ENCODE data around the gene FRMPD1. TPM values are rescaled to one million over a fixed set of nuclear protein-coding genes. Genes with fewer than 3 reads are reported as not detected.
A peak's percentile ranks its signal among the peaks of the same experiment; 100 is the strongest.
"Not testable (repeated sequence)": the region's sequence is repeated elsewhere in the genome, so short reads cannot be mapped to it uniquely, and the experiment has no call there.

The FRMPD1 gene
- 3.3 TPM for total RNA-seq

GRCh38 chr9:37650873-37651768 lies at the start of gene FRMPD1:
TSS of gene FRMPD1 (plus strand) at chr9:37650954. CDS start at chr9:37692642, 41,688 bp downstream.
- peak; percentile 89 for DNase-seq

GRCh38 chr9:37602061-37602460 lies 48.7 kb upstream of the FRMPD1 start:
- not testable (repeated sequence) for DNase-seq

DNA sequence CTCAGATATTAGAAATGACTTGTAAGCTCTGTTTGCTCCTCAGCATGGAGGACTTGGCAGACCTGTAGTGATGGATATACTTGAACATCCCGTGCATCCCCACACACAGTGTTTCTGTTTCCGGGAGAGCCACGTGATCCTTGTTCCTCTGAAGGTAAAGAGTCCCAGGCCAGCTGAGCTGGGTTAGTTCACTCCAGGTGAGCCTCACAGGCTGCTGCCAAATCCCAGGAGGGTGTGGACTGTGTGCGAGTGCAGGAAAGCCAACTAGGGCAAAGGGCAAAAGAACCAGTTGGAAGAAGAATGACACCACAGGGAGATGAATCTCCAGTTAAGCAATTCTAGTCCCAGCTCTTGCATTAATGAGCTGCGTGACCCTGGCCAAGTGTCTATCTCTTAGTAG lies 47.9 kb upstream of the FRMPD1 start:
- DNase-seq, result no peak

GRCh38 chr9:37604296-37604695 lies 46.5 kb upstream of the FRMPD1 start:
- no peak for DNase-seq

DNA sequence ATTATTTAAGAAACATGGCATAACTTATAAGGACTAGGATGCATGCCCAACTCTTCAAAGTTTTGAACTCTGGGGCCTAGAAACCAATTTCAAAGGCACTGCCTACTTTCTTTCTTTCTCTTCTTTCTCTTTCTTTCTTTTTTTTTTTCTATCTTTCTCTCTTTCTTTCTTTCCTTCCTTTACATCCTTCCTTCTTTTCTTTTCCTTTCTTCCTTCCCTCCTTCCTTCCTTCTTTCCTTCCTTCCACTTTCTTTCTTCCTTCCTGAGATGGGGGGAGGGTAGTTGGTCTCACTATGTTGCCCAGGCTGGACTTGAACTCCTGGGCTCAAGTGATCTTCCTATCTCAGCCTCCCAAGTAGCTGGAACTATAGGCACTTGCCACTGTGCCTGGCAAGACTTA lies 42.5 kb upstream of the FRMPD1 start:
- no peak for DNase-seq

GRCh38 chr9:37609735-37610397 lies 40.9 kb upstream of the FRMPD1 start:
- no peak for DNase-seq

- DNase-seq, result no peak
These were observed 39.7 kb upstream of the FRMPD1 start for GRCh38 chr9:37611014-37611413.

- DNase-seq, result no peak
These were observed 38.8 kb upstream of the FRMPD1 start for GRCh38 chr9:37611961-37612360.

DNA sequence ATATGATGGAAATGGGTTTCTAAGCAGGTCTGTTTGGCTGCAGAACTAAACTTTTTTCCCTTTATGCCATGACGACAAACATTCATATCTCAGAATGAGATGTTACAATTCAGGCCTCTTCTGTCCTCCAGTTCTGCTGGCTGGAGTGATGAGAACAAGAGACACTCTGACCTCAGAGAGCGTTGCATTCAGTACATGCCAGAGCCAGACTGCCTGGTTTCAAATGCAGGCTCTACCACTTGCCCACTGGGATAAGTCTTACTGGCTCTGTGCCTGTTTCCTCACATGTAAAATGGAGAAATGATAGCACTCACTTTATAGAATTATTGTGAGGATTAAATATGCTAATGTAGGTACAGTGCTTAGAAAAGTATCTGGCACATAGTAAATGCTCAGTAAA lies 33.6 kb upstream of the FRMPD1 start:
- DNase-seq, result peak; percentile 16

GRCh38 chr9:37617832-37618231 lies 32.9 kb upstream of the FRMPD1 start:
- DNase-seq, result peak; percentile 45

DNA sequence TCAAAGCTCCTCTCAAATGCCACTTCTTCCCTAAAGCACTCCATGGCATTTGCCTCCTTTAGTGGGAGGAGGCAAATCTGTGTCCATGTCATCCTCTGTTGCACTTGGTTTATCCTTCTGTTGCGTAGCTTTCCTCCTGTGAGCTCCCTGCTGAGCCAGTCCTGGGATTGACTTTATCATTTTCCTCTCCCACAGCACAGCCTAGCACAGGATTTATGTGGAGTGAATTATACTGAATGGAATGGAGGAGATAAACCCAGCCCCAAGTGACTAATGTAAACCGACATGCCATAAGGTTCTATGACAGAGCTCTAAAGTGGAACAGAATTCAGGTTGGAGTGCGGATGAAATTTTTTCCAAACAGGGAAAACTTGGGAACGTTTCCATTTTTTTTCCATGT lies 31.9 kb upstream of the FRMPD1 start:
- no peak for DNase-seq

- no peak for DNase-seq
These were observed 30.9 kb upstream of the FRMPD1 start for GRCh38 chr9:37619806-37620205.

DNA sequence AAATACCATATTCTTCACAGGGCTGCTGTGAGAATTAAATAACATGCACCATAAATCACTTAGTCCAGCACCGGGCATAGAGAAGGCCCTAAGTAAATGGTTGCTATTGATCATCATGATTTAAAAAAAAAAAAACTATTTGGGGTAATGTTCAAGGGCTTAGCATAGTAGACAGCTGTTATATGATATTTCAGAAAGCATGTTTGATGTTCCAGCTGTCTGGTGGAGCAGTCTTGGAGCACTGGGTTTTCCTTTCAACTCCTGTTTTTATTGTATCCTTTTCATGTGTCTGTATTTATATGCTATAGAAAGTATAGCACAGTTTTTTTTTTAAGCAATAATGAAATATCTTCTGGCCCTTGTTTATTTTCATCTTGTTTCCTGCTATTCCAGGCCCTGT lies 30.4 kb upstream of the FRMPD1 start:
- DNase-seq, result peak; percentile 23

DNA sequence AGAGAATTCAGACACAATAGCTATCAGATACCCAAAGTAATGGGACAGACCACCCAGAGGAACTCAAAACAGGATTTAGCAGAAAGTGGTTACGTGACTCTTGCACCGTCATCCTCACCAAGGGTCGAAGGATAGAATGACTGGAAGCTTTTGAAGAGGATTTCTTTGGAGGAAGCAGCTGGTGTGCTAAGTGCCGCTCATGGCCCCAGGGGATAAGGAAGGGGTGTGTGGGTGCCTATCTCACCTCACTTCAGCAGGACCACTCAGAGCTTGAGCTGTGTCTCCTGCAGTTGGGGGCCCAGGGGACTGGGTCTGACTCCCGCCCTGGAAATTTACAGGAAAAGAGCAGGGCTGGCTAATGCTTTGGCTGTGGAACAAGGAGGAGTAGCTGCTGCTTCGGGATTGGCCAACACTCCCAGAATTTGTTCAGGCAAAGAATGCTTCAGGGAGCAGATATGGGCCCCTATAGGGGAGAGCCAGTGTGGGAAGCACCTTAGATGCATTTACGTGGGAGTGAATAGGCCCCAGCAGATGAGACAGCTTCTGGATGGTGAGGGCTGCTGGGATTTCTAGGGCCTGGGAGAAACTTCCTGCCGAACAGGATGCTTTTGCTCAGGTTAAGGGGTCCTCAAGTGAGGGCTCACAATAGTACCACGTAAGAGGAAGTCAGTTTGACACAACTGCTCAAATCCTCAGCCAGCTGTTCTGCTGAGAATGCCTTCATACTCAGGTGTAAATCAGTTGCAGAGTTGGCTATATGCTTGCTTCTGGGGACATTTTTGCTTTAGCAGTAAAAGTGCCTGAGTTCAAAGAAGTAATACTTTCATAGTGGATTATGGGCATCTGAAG lies 29.3 kb upstream of the FRMPD1 start:
- peak; percentile 44 for DNase-seq

DNA sequence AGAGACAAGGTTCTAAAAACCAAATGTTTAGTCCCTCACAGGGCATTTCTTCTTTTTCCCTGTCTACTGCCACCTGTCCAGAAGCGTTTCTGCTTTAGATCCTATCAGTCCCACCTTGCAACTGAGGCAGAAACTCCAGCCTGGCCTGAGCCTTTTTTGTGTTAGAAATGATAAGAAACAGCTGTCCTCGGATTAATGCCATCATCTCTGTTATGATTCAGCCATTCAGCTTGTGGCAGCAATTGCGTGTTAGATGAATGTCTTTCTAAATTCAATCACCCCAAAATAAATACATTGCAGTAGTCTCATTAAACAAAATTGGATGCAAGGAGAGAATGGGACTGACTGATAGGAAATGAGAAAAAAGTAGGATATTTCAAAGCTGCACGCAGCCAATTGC lies 28.3 kb upstream of the FRMPD1 start:
- DNase-seq, result no peak

DNA sequence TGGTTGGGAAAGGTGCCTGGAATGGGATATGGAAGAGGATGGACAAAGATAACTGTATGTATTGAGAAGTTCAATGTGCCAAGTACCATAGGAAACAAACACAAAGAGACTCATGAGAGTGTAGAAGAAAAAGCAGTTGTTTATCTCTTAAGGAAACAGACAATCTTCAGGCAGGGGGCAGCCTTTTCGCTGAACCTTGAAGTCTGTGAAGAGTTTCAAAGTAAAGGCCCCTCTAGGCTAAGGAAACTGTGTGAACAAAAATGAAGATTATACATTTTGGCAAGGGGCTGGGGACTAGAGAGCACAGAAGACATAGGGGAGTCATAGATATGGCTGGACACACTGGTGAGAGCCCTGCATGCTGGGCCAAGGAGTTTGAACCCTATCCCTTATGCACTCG lies 27.5 kb upstream of the FRMPD1 start:
- no peak for DNase-seq

GRCh38 chr9:37624073-37624472 lies 26.7 kb upstream of the FRMPD1 start:
- DNase-seq, result no peak

DNA sequence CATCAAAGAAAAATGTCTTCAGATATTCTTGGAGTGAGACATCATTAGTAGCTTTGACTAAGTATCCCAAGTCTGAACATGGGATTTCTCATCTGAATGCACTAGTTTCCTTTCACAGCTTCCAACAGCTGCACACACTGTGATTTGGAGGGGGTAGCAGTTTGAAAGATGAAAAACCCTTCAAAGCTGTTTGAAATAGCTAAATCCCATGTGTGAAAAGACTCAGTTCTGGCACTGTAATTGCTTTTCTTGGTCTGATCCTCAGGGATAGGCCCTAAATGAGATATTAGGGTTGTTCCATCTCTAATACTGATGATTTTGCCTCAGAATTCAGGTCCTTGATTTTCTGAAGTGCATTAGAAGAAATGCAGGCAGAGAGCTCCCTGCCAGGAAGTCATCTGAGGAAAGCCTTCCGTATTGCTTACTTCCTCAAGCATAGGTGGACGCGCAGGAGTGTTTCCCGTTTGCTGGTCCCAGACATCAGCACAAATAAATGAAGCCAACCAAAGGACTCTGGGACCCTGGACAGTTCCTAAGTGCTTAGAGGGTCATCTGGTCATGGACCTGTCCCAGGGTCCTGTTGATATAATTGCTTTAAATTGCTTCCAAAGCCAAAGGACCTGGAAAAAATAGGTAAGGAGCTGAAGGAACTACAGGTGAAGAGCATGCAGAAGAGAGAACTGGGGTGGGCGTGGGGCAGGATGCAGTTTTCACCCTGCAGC lies 25.6 kb upstream of the FRMPD1 start:
- no peak for DNase-seq

DNA sequence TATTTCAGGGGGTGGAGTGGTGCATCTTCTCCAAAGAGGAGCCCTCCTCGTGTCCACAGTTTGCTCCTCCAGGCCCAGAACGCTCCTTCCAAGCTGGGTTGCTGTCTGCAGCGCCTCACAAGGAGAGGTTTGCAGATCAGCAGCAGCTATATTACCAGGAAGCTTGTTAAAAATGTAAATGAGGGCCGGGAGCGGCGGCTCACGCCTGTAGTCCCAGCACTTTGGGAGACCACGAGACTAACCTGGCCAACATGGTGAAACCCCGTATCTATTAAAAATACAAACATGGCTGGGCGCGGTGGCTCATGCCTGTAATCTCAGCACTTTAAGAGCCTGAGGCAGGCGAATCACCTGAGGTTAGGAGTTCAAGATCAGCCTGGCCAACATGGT lies 25.0 kb upstream of the FRMPD1 start:
- no peak for DNase-seq

GRCh38 chr9:37626708-37627292 lies 24.0 kb upstream of the FRMPD1 start:
- DNase-seq, result no peak

- no peak for DNase-seq
These were observed 18.3 kb upstream of the FRMPD1 start for GRCh38 chr9:37632479-37632878.

DNA sequence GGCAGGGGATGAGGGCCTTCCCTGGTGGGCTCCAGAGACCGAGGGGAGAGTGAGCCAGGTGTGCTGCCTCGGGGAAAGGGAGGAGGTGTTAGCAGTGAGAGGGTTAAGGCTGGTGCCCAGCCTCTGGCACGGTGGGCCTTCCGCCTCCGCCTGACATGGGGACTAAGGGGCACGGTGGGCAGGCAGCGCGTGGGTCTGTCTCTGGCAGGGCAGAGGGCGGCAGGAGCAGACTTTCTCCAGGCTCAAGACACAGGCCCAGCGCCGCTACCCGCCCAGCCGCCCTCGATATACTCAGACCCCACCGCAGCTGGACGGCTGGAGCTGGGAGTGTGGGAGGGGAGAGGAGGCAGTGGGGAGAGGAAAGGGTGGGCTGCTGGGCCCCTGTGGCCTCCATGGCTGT lies 14.9 kb upstream of the FRMPD1 start:
- DNase-seq, result no peak

Data from tongue (tissue), 2 donors.